HG02623 (cell line): ENCODE data around the gene SIK2.
"Not testable (repeated sequence)": the region's sequence is repeated elsewhere in the genome, so short reads cannot be mapped to it uniquely, and the experiment has no call there.

Experiments used
- ATAC-seq: cut with Tn5 transposase; IDR thresholded peaks from one replicate; pipeline ENCODE4 v1.9.1; 2021; ENCODE audit warnings: moderate library complexity; ENCODE audit not compliant: unreplicated experiment

Gene SIK2

DNA sequence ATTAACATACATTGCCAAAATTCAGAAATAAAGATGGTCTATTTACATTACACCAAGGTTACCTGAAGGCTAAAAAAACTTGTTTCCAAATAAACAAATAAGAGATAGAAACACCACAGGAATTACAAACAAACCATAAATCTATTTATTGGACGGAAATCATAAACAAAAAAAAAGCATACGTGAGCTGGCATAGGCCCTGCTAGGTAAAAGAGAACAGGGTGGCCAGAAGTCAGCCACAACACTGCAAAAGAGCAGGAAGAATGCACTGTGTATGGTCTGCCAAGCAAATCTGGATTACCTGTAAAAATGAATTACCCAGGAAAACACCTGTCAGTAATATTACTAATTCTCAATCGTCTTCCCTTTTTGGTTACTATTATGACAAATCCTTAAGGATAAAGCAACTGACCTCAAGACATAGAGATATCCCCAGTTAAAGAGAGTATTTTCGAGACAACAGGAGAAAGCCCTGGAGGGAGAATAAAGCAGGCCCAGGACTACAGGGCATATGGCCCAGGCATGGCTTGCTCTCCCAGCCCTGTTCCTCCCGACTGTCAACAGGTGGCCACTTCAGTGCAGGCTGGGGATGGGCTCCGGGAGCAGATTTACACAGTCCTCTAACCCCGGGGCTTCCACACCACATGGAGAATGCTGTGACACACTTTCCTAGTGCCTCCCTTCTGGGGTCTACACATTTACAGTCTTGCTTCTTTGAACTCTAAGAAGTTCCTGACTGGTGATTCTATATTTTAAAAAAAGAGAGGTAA, 146.0 kb downstream of the SIK2 start:
- no peak for ATAC-seq

DNA sequence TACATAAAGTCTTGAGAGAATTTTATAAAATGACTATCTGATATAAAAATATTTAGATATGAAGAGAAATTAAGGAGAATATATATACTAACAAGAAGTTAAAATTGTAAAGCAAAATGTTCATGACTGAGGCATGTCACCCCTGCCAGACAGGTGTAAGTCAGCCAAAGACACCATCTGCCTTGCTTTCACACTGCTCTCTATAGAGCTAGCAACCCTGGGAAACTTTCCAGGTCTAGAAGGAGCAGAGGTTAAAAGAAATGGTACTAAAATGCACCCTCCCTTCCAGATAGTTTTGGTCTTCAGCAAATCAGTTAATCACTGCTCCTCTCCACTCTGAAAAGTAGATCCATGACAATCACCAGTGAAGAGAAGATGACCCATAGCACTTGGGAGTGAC, 147.4 kb downstream of the SIK2 start:
- ATAC-seq: no peak

GRCh38 chr11:111756097-111756496, 153.8 kb downstream of the SIK2 start:
- no peak for ATAC-seq

GRCh38 chr11:111759376-111759775, 157.1 kb downstream of the SIK2 start:
- ATAC-seq: no peak

GRCh38 chr11:111759778-111760407, 157.6 kb downstream of the SIK2 start:
- no peak for ATAC-seq

DNA sequence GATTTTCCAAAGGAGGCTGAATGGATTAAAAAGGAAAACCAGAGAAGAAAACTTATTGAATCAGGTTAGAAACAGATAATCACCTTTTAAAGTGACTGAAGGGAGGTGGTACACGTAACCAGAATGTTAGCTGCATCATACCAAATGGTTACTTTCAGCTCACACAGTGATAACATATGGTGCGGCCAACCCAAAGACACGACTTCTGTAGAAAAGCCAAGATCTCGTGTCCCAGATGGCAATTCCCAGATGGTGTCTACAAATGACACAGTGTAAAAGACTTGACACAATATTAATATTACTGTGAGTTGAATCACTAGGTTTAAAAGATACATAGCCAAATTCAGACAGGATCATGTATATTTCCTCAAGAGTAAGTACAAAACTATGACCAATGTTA, 158.8 kb downstream of the SIK2 start:
- no peak for ATAC-seq

DNA sequence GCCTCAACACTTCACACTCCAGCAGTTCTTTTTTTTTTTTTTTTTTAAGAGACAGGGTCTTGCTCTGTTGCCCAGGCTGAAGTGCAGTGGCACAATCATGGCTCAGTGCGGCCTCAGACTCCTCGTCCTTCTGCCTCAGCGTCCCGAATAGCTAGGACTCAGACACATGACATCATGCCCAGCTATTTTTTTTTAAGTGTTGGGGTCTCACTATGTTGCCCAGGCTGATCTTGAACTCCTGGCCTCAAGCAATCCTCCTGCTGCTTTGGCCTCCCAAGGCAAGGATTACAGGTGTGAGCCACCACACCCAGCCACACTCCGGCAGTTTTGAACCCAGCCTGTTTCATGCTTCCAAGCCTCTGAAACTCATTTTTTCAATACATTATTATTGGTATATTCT, 160.3 kb downstream of the SIK2 start:
- ATAC-seq: no peak

DNA sequence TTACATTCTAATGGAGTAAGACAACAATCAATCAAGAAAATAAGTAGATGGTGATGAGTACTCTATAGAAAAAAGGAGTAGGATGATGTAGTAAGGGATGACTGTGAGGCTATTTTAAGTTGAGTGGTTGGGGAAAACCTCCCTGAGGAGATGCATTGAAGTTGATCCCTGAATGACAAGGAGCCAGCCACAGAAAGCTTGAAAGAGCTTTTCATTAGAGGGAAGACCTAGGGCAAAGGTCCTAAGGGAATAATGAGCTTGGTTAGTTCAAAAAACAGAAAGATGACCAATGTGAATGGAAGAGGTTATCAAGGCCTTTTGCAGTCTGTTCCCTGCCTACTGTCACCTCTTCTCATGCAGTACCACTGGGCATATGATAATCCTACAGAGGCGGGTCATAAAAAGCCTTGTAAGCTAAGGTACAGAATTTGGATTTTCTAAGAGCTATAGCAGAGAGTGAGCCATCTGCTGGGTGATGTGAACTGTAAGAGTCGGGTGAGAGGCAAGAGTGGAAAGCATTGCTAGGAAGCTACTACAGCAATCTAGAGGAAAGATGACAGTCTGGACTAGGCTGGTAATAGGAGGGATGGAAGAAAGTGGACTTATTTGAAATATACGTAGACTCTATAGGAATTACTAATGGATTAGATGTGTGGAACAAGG, 160.9 kb downstream of the SIK2 start:
- ATAC-seq: no peak

GRCh38 chr11:111764621-111765020, 162.4 kb downstream of the SIK2 start:
- ATAC-seq: no peak

DNA sequence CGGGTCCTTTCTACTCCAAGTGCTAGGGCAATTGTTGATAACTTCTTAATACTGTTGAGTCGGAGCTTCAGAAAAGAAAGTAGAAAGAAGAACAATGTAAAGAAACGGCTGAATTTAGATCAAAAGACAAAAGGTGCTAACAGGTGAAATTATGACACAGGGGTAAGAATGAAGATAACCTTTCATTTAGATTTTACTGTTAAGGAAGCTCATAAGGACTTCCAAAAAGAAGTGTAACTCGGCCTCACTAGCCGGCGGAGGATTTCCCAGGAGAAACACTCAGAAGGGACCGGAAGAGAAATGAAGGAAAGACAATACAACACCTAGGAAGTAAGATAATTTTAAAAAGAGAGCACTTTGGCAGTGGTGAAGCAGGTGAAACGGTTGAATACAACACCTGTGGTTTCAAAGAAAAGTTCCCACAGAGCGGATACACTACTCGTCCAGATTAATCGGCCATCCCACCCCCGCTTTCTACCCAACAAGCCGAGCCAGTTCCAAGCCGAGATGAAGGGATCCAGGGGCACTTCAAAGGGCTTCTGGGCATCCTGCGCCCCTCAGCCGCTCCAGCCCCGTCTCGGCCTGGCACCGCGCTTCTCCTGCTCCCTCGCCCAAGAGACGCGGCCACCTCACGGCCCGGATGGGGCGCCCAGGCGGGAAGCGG, 163.2 kb downstream of the SIK2 start:
- peak; percentile 34 for ATAC-seq

DNA sequence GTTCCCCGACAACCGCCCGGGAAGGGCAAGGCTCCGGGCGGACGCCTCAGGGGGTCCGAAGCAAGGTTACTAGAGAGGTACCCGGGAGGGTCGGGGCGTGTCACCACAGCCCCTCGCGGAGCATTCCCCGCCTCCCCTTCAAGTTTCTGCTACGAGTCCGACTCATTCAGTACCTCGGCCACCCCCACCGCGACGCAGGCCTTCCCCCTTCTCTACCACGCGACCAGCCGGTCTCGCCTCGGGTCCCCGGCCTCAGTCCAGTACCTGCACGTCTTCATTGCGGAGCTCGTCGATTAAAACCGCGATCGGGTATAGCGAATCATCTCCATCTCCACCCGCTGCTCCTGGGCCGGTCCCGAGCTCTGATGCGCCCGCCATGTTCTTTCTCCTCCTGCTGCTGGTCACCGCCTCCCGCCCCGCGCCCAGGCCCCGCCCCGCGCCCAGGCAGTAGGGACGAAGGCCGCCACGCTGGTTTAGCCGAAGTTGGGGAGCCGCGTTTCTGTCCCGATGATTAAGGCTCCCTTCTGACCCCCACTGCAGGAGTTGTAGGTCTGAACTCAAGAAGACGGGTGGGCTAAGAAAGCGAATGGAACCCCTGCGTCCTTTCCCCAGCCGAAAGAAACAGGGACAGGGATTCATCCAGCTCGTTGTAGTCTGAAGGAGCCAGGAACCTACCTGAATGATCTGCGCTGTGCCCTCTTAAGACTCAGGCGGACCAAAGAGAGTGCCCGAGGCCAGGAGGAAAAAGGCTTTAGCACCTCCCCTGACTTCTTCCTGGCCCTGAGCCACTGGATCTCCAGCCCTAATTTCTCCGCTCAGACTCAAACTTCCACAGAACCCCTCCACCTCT, 164.0 kb downstream of the SIK2 start, which contains the start of gene PPP2R1B:
PPP2R1B (minus strand) TSS at position 406 of the 850 bp plus-strand sequence; CDS start at position 378, 28 bp downstream.
- peak; percentile 90 for ATAC-seq

DNA sequence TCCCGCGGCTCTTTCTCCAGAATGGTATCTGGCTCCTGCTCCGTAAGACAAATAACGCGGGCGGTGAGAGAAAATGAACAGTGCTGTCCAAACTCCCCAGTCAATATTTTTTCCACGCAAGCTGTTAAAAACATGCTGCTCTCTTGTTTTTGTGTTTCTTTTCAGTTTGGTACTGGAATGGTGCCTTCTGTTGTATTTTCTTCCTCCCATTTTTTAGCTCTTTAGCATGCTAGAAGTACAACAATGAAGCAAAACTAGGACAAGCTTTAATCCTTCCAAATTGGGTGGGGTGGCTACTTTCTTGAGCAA, 164.5 kb downstream of the SIK2 start:
- ATAC-seq: no peak

GRCh38 chr11:111770581-111771134, 168.4 kb downstream of the SIK2 start:
- ATAC-seq: no peak

GRCh38 chr11:111771205-111771604, 169.0 kb downstream of the SIK2 start:
- not testable (repeated sequence) for ATAC-seq

- no peak for ATAC-seq
Measured at GRCh38 chr11:111772535-111772934, 170.3 kb downstream of the SIK2 start.

DNA sequence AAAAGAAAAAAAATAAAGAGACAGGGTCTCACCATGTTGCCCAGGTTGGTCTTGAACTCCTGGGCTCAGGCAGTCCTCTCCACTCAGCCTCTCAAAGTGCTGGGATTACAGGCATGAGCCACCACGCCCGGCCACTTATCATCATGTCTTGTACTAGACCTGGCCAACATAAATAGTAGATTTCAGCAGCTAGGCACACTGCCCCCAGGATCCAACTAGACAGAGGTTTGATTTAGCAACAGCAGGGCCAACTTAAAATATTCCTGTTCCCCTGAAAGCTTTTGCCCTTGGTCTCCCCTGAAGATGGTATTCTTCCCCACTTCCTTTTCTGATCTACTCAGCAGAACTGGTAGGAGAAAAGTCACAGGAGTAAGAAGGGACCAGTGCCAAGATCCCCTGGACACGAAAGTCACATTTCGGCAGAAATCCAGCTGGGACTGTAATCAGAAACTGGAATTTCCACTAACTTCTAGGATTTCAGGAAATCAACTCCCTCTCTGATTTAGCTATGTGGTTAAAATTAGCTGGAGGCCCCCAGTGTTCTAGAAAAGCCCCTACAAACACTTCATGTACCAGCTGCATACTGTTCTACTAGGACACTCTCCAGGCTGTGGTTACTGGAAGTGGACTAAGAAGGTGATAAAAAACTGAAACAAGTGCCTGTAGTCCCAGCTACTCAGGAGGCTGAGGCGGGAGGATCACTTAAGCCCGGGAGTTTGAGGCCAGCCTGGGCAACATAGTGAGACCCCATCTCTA, 172.9 kb downstream of the SIK2 start:
- no peak for ATAC-seq

DNA sequence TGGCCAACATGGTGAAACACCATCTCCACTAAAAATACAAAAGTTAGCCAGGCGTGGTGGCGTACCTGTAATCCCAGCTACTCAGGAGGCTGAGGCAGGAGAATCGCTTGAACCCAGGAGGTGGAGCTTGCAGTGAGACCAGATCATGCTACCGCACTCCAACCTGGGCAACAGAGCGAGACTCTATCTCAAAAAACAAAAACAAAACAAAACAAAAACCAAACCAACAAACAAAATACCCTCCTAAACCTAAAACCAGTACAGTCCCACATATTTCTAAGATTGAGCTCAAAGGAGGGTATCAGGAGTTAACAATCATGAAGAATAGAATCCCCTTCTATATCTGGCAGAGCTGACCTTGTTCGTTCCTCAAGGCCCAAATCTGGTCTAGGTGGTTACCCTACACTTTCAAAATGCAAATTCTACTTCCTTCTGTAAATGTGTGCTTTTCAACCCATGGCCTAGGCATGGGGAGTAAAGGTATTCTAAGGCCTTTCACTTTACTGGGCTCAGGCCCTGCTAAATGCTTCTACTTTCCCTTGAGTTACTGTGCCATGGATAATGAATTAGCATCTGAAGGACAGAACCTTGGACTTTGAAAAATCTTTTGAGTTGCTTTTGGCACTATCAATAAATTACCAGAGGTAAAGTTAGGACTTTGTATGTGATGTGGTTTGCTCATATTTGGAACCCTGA, 174.3 kb downstream of the SIK2 start:
- peak; percentile 99 for ATAC-seq

DNA sequence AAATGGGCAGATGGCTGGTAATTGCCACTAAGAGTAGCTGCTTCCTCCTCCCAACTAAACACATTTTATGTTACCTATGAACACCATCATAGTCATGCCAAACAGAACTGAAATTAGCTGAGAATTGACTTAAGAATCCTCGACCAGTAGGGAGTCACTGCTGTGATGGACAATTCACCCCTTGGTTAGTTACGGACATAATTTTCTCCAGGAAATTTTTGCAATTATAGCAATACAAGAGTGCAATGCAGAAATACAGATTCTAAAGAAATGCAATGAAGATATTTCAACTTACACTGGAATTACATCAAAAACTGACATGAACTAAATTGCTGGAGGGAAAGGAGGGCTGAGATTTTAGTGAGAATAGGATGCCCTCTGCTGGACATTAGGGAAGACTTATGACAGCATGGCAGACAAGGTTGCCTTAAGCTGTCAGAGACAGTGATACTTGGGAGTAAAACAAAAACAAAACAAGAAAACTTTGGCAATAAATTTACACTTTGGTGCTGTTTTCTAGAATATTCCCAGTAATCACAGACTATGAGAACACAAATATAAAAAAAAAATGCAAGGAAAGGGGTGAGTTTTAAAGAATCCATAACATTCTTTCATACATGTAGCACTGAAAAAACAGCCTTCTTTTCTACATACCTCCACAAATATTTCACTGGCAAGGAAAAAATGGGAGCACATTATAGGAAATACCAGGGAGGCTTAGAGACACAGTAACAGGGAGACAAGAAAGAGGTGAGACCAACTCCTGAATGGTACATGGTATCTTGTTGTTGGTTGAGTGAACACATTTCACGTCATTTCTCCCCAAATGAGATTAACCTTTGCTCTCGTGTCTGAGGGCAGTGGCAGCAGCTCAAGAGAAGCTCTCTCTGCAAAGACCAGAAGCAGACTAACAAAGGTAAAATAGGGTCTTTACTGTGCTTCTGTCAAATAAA, 175.1 kb downstream of the SIK2 start:
- ATAC-seq: peak; percentile 15
